Ascending aorta (tissue), 2 donors: ENCODE data around the gene PIEZO2. TPM values are rescaled to one million over a fixed set of nuclear protein-coding genes. Genes with fewer than 3 reads are reported as not detected.
"Not testable (repeated sequence)": the region's sequence is repeated elsewhere in the genome, so short reads cannot be mapped to it uniquely, and the experiment has no call there.

Experiments
- DNase-seq, 2 donors: peaks; one replicate each; pipeline ENCODE4 v3.0.0-alpha.2; 2019; ENCODE audit warnings: low spot score in 2 of 2
- H3K27ac ChIP-seq, 2 donors: fragments of 200-600 bp; sonication (generic); one replicate each; pipeline ENCODE4 v1.5.1; 2016 to 2017; ENCODE audit warnings: mild to moderate bottlenecking in 1 of 2
- H3K27me3 ChIP-seq: fragments of 200-600 bp; sonication (generic); one replicate; pipeline ENCODE4 v1.5.1; 2017
- H3K36me3 ChIP-seq, 2 donors: fragments of 200-600 bp; sonication (generic); one replicate each; pipeline ENCODE4 v1.5.1; 2016
- H3K4me1 ChIP-seq, 2 donors: fragments of 200-600 bp; sonication (generic); one replicate each; pipeline ENCODE4 v1.5.1; 2016 to 2017; ENCODE audit warnings: mild to moderate bottlenecking in 1 of 2
- H3K4me3 ChIP-seq, 2 donors: fragments of 200-600 bp; sonication (generic); one replicate each; pipeline ENCODE4 v1.5.1; 2016 to 2017; ENCODE audit warnings: mild to moderate bottlenecking in 1 of 2
- H3K9me3 ChIP-seq, 2 donors: fragments of 200-600 bp; sonication (generic); one replicate each; pipeline ENCODE4 v1.5.1; 2016
- intact Hi-C: fragments of 100-400 bp; cut with DNase I; formaldehyde crosslinking; loops from one replicate; pipeline ENCODE4 v1.15.1; 2023
- total RNA-seq: library from RNA; depleted of rRNA; stranded (reverse); fragments of >200 nt; gene quantifications from one replicate; pipeline ENCODE4 v1.1.0, GENCODE V29; 2016
- TF ChIP-seq, protein P1 (sequence below), 3 experiments: fragments of 200-600 bp in 2 of 3; fragments of 450-650 bp in 1 of 3; sonication (generic) in 2 of 3; IDR thresholded peaks; one replicate each; pipeline ENCODE4 v1.5.1; 2016 to 2019; ENCODE audit warnings: antibody characterized with exemption in 3 of 3, mild to moderate bottlenecking in 1 of 3, moderate library complexity in 1 of 3

The PIEZO2 gene
- total RNA-seq, 1 donor from 2014 or later, result 3.1 TPM

DNA sequence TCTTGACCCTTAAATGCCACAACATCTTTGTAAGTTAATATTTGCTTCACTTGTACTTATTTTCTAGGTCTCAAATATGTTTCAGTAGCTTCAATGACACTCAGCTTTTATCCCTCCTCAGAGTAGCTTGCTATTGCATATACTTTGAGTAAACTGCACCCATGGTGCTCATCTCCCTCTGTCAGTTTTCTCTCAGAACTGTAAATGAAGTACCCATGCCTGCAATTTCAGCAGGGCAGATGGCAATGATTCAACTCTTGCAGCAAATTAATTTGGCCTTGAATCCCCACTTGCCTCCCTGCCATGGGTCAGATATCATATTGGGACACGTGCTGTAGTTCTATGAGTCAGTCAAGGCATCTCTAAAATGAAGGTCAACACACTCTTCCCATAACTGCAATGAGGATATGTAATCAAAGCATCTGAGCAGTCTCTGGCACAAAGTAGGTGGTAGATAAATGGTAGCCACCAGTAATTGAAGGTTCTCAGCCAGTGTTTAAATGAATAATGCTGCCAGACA lies 225.8 kb downstream of the PIEZO2 start:
- Histone ChIP-seq H3K4me3 (no peak overlapping the region), H3K9me3 (no peaks in the 10 kb centered on the region), H3K36me3 (no peaks in the 10 kb centered on the region), H3K27ac (no peak overlapping the region), H3K27me3 (no peaks in the 10 kb centered on the region), H3K4me1 (peaks cover 0 to 4% of the 10 kb centered on the region in 2 donors)
- intact Hi-C loops, result no loop called here
- no peak for DNase-seq
- TF ChIP-seq, protein P1, sequence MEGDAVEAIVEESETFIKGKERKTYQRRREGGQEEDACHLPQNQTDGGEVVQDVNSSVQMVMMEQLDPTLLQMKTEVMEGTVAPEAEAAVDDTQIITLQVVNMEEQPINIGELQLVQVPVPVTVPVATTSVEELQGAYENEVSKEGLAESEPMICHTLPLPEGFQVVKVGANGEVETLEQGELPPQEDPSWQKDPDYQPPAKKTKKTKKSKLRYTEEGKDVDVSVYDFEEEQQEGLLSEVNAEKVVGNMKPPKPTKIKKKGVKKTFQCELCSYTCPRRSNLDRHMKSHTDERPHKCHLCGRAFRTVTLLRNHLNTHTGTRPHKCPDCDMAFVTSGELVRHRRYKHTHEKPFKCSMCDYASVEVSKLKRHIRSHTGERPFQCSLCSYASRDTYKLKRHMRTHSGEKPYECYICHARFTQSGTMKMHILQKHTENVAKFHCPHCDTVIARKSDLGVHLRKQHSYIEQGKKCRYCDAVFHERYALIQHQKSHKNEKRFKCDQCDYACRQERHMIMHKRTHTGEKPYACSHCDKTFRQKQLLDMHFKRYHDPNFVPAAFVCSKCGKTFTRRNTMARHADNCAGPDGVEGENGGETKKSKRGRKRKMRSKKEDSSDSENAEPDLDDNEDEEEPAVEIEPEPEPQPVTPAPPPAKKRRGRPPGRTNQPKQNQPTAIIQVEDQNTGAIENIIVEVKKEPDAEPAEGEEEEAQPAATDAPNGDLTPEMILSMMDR (IDR thresholded peaks at IDR 0.05), result no peak

DNA sequence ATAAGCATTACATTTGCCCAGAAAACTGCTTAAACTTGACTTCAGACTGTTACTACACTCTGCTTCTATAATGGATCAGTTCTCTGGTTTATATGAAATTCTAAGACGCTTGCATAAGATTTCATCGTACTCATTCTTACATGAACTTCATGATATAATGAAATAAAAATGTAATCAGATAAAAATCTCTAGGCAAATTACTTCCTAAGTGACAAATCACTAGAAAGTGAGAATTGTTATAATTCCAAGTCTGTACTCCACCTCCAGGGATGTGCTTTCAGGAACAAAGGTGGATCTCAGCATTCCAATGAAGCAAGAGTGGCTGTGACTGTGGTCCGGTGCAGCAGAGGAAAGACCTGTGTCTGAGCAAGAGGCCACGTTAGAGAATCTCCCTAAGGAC lies 226.2 kb downstream of the PIEZO2 start:
- peaks cover 0 to 4% of the 10 kb centered on the region in 2 donors for H3K4me1 ChIP-seq
- intact Hi-C loops, result no loop called here

DNA sequence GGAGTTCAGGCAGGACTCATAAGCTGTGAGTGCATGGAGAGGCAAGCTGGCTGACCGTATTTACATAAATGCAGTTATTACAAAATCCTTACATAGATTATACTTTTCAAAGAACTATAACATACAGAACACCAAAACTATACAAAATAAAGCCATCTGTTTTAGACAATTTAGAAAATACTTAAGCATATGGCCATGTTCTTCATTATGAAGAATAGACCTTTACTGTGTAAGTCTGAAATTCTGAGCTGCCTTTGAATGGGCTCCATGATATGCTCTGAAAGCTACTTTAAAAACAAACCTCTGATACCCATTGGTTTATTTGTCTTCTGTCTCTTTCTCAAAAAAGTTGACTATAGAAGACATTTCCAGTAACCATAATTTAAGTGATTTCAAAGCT lies 226.7 kb downstream of the PIEZO2 start:
- intact Hi-C loops, H3K9me3 ChIP-seq, H3K36me3 ChIP-seq, H3K27me3 ChIP-seq, H3K4me3 ChIP-seq, DNase-seq, H3K4me1 ChIP-seq, H3K27ac ChIP-seq: not testable (repeated sequence)

More for the DNA sequence above, 226.2 kb downstream of the PIEZO2 start:
- Histone ChIP-seq H3K27ac (no peak overlapping the region), H3K9me3 (no peaks in the 10 kb centered on the region), H3K36me3 (no peaks in the 10 kb centered on the region), H3K27me3 (no peaks in the 10 kb centered on the region), H3K4me3 (no peak overlapping the region)
- TF ChIP-seq, protein P1 (IDR thresholded peaks at IDR 0.05), result no peak
- DNase-seq, result no peak

DNA sequence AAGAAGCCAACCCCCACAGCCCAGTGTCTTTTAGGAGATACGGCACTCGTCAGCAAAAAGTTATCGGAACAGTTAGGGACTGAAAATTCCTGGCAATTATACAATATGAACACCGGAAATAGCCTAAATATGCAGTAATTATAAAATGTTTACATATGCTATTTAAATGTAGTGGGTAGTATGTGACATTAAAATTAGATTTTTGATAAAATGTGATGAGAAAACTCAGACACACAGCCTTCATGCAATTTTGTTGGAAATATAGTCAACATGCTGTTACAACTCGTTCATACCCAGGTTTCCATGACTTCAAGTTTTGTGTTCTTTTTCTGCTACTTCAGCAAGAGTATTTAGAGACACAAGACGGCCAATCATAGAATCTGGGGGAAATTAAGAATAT lies 229.1 kb downstream of the PIEZO2 start:
- H3K4me3 ChIP-seq, H3K9me3 ChIP-seq, DNase-seq, H3K27me3 ChIP-seq, H3K4me1 ChIP-seq, intact Hi-C loops, H3K27ac ChIP-seq, H3K36me3 ChIP-seq: not testable (repeated sequence)

DNA sequence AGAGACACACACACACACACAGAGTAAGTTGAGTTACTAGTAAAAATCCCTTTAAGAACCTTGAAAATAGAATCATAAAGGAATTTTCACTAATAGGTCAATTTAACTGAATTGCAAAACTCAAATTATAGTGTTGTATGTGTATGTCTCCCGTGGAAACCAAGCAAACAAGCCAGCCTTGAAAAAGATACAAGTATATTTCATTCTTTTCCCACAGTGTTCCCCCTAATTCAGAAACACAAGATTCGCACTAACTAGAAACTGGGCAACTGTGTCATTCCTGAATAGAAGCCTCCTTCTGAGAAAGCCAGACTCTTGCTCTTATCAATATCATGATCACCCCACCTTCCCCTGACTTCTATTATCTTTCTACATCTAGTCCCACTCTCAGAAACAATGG lies 229.5 kb downstream of the PIEZO2 start:
- no peaks in the 10 kb centered on the region for H3K36me3 ChIP-seq
- intact Hi-C loops, result no loop called here
- H3K27me3 ChIP-seq, result no peaks in the 10 kb centered on the region
- no peak for DNase-seq
- H3K9me3 ChIP-seq, result no peaks in the 10 kb centered on the region
- TF ChIP-seq, protein P1 (IDR thresholded peaks at IDR 0.05), result no peak
- no peak overlapping the region for H3K4me3 ChIP-seq
- no peak overlapping the region for H3K27ac ChIP-seq
- no peaks in the 10 kb centered on the region for H3K4me1 ChIP-seq

DNA sequence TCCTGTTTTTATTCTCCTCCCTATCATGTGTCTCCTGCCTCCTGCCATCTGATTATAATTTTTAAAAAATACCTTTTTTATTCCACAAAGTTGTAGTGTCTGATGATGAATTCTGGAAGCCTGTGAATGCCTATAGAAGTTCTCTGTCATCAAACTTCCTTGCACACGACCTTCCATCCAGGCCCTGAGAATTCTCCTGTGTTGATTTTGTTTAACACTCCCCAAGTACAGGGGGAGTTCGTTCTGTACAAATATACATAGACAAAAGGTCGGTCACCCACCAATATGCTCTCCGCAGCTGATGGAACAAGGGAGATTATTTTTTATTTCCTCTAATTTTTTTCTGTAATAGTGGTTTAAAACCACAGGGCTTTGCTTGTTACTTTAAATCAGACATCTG lies 232.5 kb downstream of the PIEZO2 start:
- H3K36me3 ChIP-seq, result no peaks in the 10 kb centered on the region
- no peak for DNase-seq
- intact Hi-C loops, result no loop called here
- H3K27me3 ChIP-seq, result no peaks in the 10 kb centered on the region
- TF ChIP-seq, protein P1 (IDR thresholded peaks at IDR 0.05), result no peak
- H3K27ac ChIP-seq, result no peak overlapping the region
- H3K9me3 ChIP-seq, result no peaks in the 10 kb centered on the region
- no peak overlapping the region for H3K4me3 ChIP-seq
- no peaks in the 10 kb centered on the region for H3K4me1 ChIP-seq

DNA sequence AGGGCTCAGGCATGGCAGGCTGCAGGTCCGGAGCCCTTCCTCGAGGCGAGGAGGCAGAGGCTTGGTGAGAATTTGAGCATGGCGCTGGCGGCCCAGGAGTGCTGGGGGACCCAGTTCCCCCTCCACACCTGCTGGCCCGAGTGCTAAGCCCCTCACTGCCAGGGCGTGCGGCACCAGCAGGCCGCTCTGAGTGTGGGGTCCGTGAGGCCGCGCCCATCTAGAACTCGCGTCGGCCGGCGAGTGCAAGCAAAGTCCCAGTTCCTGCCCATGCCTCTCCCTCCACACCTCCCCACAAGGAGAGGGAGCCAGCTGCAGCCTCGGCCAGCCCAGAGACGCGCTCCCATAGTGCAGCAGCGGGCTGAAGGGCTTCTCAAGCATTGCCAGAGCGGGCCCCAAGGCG lies 233.0 kb downstream of the PIEZO2 start:
- Histone ChIP-seq H3K27me3 (no peaks in the 10 kb centered on the region), H3K36me3 (no peaks in the 10 kb centered on the region), H3K4me1 (no peaks in the 10 kb centered on the region), H3K4me3 (no peak overlapping the region), H3K27ac (no peak overlapping the region), H3K9me3 (no peaks in the 10 kb centered on the region)
- TF ChIP-seq, protein P1 (IDR thresholded peaks at IDR 0.05), result no peak
- no peak for DNase-seq
- intact Hi-C loops, result no loop called here

DNA sequence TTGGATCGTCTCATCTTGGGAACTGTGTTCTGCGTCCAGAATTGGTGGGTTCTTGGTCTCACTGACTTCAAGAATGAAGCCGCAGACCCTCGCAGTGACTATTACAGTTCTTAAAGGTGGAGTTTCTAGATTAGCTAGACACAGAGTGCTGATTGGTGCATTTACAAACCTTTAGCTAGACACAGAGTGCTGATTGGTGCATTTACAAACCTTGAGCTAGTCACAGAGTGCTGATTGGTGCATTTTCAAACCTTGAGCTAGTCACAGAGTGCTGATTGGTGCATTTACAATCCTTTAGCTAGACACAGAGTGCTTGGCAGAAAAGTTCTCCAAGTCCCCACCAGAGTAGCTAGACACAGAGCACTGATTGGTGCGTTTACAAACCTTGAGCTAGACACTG lies 233.6 kb downstream of the PIEZO2 start:
- intact Hi-C loops, H3K4me1 ChIP-seq, H3K27me3 ChIP-seq, H3K36me3 ChIP-seq, H3K9me3 ChIP-seq, H3K27ac ChIP-seq, DNase-seq, H3K4me3 ChIP-seq: not testable (repeated sequence)

DNA sequence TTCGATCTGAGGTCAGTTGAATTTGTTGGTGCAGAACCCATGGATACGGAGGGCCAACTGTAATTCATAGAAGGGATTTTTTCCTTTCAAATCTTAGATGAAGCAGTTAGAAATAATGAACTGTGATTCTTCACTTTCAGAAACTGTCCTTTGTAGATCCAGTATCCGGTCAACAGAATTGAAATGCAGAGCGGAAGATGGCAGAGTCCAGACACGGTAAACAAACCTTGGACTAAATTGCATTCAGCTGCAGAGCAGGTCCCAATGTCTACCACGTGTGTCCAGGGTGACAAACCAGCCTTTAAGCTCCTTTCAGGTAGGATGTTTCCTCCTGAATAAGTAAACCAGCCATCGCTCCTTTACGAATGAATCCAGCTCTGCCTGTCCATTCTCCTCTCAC lies 234.8 kb downstream of the PIEZO2 start:
- H3K36me3 ChIP-seq, H3K27me3 ChIP-seq, intact Hi-C loops, H3K4me3 ChIP-seq, DNase-seq, H3K27ac ChIP-seq, H3K9me3 ChIP-seq, H3K4me1 ChIP-seq: not testable (repeated sequence)
